DND-41 (cell line): ENCODE data around the gene TSHZ2.

Experiments used
- ATAC-seq: fragments of 200-7000 bp; cut with Tn5 transposase; 3 replicates; pipeline ENCODE4 v1.9.1; 2021; ENCODE audit warnings: low read depth; ENCODE audit not compliant: insufficient read depth
- DNase-seq: peaks from one replicate; pipeline ENCODE4 v3.0.0-alpha.2; 2020
- H2AFZ ChIP-seq: 2 replicates; pipeline ENCODE4 v1.6.0; 2012; ENCODE audit warnings: low read depth, low read length
- H3K27ac ChIP-seq: 2 replicates; pipeline ENCODE4 v1.5.1; 2012; ENCODE audit warnings: low read length, inconsistent platforms
- H3K27me3 ChIP-seq: fragments of 200-600 bp; sonication (generic); 2 replicates; pipeline ENCODE4 v1.6.0; 2012; ENCODE audit warnings: low read length, mild to moderate bottlenecking, inconsistent platforms; ENCODE audit not compliant: insufficient read depth, poor library complexity
- H3K36me3 ChIP-seq: 2 replicates; pipeline ENCODE4 v1.5.1; 2012; ENCODE audit warnings: low read length, inconsistent platforms; ENCODE audit not compliant: insufficient read depth
- H3K4me1 ChIP-seq: 2 replicates; pipeline ENCODE4 v1.5.1; 2012; ENCODE audit warnings: mild to moderate bottlenecking, low read length; ENCODE audit not compliant: insufficient read depth
- H3K4me2 ChIP-seq: 2 replicates; pipeline ENCODE4 v1.6.0; 2012; ENCODE audit warnings: mild to moderate bottlenecking, moderate library complexity, low read length, inconsistent platforms; ENCODE audit not compliant: insufficient read depth
- H3K4me3 ChIP-seq, 2 experiments: fragments of 200-600 bp in 1 of 2; shearing (Covaris generic) in 1 of 2; 2 replicates each; pipeline ENCODE4 v1.5.1; 2012 to 2016; ENCODE audit warnings: inconsistent platforms in 2 of 2, low read length in 2 of 2, mild to moderate bottlenecking in 2 of 2, low read depth in 1 of 2, moderate library complexity in 1 of 2
- H3K79me2 ChIP-seq: 2 replicates; pipeline ENCODE4 v1.6.0; 2012; ENCODE audit warnings: low read length, inconsistent platforms; ENCODE audit not compliant: insufficient read depth
- H3K9ac ChIP-seq: 2 replicates; pipeline ENCODE4 v1.6.0; 2012; ENCODE audit warnings: low read depth, mild to moderate bottlenecking, inconsistent platforms, low read length, moderate library complexity
- H3K9me3 ChIP-seq: 2 replicates; pipeline ENCODE4 v1.5.1; 2012; ENCODE audit warnings: low read length, moderate library complexity, mild to moderate bottlenecking, inconsistent platforms; ENCODE audit not compliant: insufficient read depth, severe bottlenecking
- H4K20me1 ChIP-seq: 2 replicates; pipeline ENCODE4 v1.6.0; 2012; ENCODE audit warnings: low read length; ENCODE audit not compliant: insufficient read depth
- EZH2 ChIP-seq: IDR thresholded peaks from 3 replicates; pipeline ENCODE4 v1.6.1; 2012; ENCODE audit warnings: borderline replicate concordance, low read depth, mild to moderate bottlenecking, moderate library complexity, low read length, inconsistent platforms; ENCODE audit not compliant: severe bottlenecking
- TF ChIP-seq, protein P1 (sequence below): IDR thresholded peaks from 2 replicates; pipeline ENCODE4 v1.5.1; 2012; ENCODE audit warnings: borderline replicate concordance, low read length, moderate library complexity, mild to moderate bottlenecking; ENCODE audit not compliant: poor library complexity, severe bottlenecking; ENCODE audit errors: extremely low read depth

TSHZ2 gene

GRCh38 chr20:53260168-53260567, 288.0 kb downstream of the TSHZ2 start:
- H4K20me1 ChIP-seq: no peaks in the 10 kb centered on the region
- H3K79me2 ChIP-seq: no peaks in the 10 kb centered on the region
- H3K27ac ChIP-seq: no peak overlapping the region
- H2AFZ ChIP-seq: no peak overlapping the region
- TF ChIP-seq, protein P1, sequence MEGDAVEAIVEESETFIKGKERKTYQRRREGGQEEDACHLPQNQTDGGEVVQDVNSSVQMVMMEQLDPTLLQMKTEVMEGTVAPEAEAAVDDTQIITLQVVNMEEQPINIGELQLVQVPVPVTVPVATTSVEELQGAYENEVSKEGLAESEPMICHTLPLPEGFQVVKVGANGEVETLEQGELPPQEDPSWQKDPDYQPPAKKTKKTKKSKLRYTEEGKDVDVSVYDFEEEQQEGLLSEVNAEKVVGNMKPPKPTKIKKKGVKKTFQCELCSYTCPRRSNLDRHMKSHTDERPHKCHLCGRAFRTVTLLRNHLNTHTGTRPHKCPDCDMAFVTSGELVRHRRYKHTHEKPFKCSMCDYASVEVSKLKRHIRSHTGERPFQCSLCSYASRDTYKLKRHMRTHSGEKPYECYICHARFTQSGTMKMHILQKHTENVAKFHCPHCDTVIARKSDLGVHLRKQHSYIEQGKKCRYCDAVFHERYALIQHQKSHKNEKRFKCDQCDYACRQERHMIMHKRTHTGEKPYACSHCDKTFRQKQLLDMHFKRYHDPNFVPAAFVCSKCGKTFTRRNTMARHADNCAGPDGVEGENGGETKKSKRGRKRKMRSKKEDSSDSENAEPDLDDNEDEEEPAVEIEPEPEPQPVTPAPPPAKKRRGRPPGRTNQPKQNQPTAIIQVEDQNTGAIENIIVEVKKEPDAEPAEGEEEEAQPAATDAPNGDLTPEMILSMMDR: no peak
- no peak for TF ChIP-seq EZH2
- H3K36me3 ChIP-seq: no peaks in the 10 kb centered on the region
- peaks cover 29% of the 10 kb centered on the region for H3K27me3 ChIP-seq
- no peak overlapping the region for H3K4me2 ChIP-seq
- no peak for ATAC-seq
- H3K9me3 ChIP-seq: no peaks in the 10 kb centered on the region
- H3K4me3 ChIP-seq: no peak overlapping the region
- no peak for DNase-seq
- H3K9ac ChIP-seq: no peak overlapping the region
- no peaks in the 10 kb centered on the region for H3K4me1 ChIP-seq

DNA sequence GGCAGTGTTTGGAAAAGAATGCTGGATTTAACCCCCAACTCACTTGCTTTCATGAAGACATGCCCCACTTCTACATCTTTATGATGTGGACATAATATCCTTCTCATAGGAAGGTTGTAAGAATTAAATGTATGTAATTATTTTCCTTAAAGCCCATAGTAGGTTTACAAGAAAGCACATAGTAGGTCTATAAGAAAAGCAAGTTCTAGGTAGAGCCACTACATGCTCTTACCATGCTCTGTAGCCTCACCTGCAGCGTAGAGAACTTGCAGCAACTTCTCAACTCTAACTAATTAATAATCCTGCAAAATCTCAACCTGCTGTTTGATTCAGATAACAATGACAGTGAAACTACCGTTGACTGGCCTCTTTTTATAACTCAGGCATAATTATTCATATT, 288.4 kb downstream of the TSHZ2 start:
- Histone ChIP-seq H3K79me2 (no peaks in the 10 kb centered on the region), H3K27ac (no peak overlapping the region), H3K9ac (no peak overlapping the region), H3K27me3 (peaks cover 29% of the 10 kb centered on the region), H3K9me3 (no peaks in the 10 kb centered on the region), H3K4me1 (no peaks in the 10 kb centered on the region), H3K36me3 (no peaks in the 10 kb centered on the region), H3K4me3 (no peak overlapping the region), H4K20me1 (no peaks in the 10 kb centered on the region), H2AFZ (no peak overlapping the region), H3K4me2 (no peak overlapping the region)
- DNase-seq (no peak), ATAC-seq (no peak)
- TF ChIP-seq EZH2: peak; percentile 33
- TF ChIP-seq, protein P1: no peak

GRCh38 chr20:53262365-53262764, 290.2 kb downstream of the TSHZ2 start:
- Histone ChIP-seq H3K27ac (no peak overlapping the region), H2AFZ (no peak overlapping the region), H3K4me2 (no peak overlapping the region), H3K9me3 (no peaks in the 10 kb centered on the region), H4K20me1 (no peaks in the 10 kb centered on the region), H3K9ac (no peak overlapping the region), H3K79me2 (no peaks in the 10 kb centered on the region), H3K4me1 (no peaks in the 10 kb centered on the region), H3K36me3 (no peaks in the 10 kb centered on the region), H3K4me3 (no peak overlapping the region), H3K27me3 (peaks cover 29% of the 10 kb centered on the region)
- no peak for DNase-seq
- TF ChIP-seq EZH2: no peak
- TF ChIP-seq, protein P1: no peak
- no peak for ATAC-seq

DNA sequence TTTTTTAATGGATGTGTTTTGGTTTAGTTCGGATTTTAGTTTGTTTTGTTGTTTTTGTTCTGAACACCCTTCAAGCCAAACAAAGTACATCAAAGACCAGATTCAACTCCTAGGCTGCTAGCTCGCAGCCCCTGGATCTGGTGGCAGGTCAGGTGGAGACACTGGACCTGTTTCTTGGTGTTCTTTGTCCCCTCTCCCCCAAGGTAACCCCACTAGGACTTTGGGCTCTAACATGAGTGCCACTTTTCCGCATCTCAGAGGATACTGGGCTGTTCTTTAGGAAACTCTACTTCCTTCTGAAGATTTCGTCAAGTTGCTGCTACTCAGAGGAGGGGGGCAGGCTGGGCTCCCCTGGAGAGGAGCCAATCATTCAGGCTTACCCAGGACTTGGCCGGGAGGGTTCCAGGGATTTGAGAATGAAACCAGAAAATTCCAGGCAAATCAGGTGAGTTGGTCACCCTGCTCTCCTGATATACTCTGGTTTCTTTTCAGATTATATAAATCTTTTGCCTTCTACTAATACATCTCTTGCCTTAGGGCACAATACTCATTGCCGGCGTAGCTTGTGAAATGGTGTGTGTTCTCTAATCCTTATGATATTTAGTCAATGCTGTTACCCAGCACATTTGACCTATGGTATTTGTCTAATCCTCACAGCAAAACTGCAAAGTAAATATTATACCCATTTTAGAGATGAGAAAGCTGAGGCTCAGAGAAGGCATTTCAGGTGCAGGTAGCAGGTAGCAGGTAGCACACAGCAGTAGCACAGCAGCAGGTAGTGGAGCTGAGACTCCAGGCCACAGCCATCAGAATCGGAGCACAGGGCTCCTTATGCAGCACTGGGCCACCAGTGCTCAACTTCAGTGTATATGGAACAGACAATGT, 291.6 kb downstream of the TSHZ2 start:
- H4K20me1 ChIP-seq: no peaks in the 10 kb centered on the region
- no peak for DNase-seq
- no peak overlapping the region for H3K4me2 ChIP-seq
- no peaks in the 10 kb centered on the region for H3K9me3 ChIP-seq
- peaks cover 31% of the 10 kb centered on the region for H3K27me3 ChIP-seq
- no peak overlapping the region for H3K27ac ChIP-seq
- TF ChIP-seq, protein P1: no peak
- no peak for TF ChIP-seq EZH2
- H2AFZ ChIP-seq: no peak overlapping the region
- no peaks in the 10 kb centered on the region for H3K4me1 ChIP-seq
- H3K9ac ChIP-seq: no peak overlapping the region
- H3K79me2 ChIP-seq: no peaks in the 10 kb centered on the region
- ATAC-seq: no peak
- no peaks in the 10 kb centered on the region for H3K36me3 ChIP-seq
- H3K4me3 ChIP-seq: no peak overlapping the region
